IMR-90 (cell line): ENCODE data around the gene NIF3L1. TPM values are rescaled to one million over a fixed set of nuclear protein-coding genes. Genes with fewer than 3 reads are reported as not detected.

ENCODE experiments used
- ATAC-seq: fragments of 200-7000 bp; cut with Tn5 transposase; 2 replicates; pipeline ENCODE4 v1.9.1; 2020; ENCODE audit warnings: low read depth, mild to moderate bottlenecking, moderate library complexity
- BruUV-seq: library from RNA; stranded (reverse); fragments of 400-500 nt; replicated peaks from 2 replicates; lab custom pipeline; 2021; lab: Mats Ljungman, UMichigan
- CTCF ChIA-PET: fragments of 300-600 bp; formaldehyde crosslinking; extraction: SDS; loops from one replicate; lab custom pipeline; 2021; ENCODE audit warnings: antibody characterized with exemption; lab: Yijun Ruan, JAX
- POLR2A ChIA-PET: fragments of 300-600 bp; sonication (Branson Sonifier 250); formaldehyde crosslinking; loops from one replicate; lab custom pipeline; 2022; ENCODE audit warnings: antibody characterized with exemption; ENCODE audit not compliant: unreplicated experiment; lab: Charles Lee
- DNase-seq: peaks from one replicate; pipeline ENCODE4 v3.0.0; 2013
- H2AFZ ChIP-seq: replicated peaks from 2 replicates; pipeline ENCODE3; 2013; ENCODE audit warnings: low read length, mild to moderate bottlenecking; ENCODE audit not compliant: poor library complexity
- H2AK5ac ChIP-seq: 2 replicates; pipeline ENCODE4 v1.6.1; 2013; ENCODE audit warnings: low read depth, low read length, inconsistent platforms
- H2AK9ac ChIP-seq: replicated peaks from 2 replicates; pipeline ENCODE3; 2013; ENCODE audit warnings: mild to moderate bottlenecking, low read depth, low read length, moderate library complexity; ENCODE audit not compliant: poor library complexity
- H2BK120ac ChIP-seq: 2 replicates; pipeline ENCODE4 v1.6.1; 2013; ENCODE audit warnings: low read depth, low read length, inconsistent platforms
- H2BK15ac ChIP-seq: 3 replicates; pipeline ENCODE4 v1.6.1; 2013; ENCODE audit warnings: low read depth, low read length, inconsistent platforms
- H2BK20ac ChIP-seq: 2 replicates; pipeline ENCODE4 v1.6.1; 2013; ENCODE audit warnings: low read depth, mild to moderate bottlenecking, inconsistent platforms, low read length, moderate library complexity
- H2BK5ac ChIP-seq: 2 replicates; pipeline ENCODE4 v1.6.1; 2013; ENCODE audit warnings: mild to moderate bottlenecking, low read depth, low read length, inconsistent platforms; ENCODE audit not compliant: poor library complexity, severe bottlenecking
- H3K14ac ChIP-seq: replicated peaks from 2 replicates; pipeline ENCODE4 v1.6.1; 2013; ENCODE audit warnings: low read depth, low read length, inconsistent platforms
- H3K18ac ChIP-seq: 2 replicates; pipeline ENCODE4 v1.6.1; 2013; ENCODE audit warnings: low read depth, low read length, control low read depth
- H3K23ac ChIP-seq: 2 replicates; pipeline ENCODE4 v1.6.1; 2013; ENCODE audit warnings: low read depth, low read length, inconsistent platforms
- H3K27ac ChIP-seq: 2 replicates; pipeline ENCODE4 v1.5.1; 2013; ENCODE audit warnings: mild to moderate bottlenecking, control low read depth, low read length; ENCODE audit not compliant: insufficient read depth
- H3K27me3 ChIP-seq: 2 replicates; pipeline ENCODE4 v1.6.1; 2013; ENCODE audit warnings: low read length; ENCODE audit not compliant: control insufficient read depth, insufficient read depth
- H3K36me3 ChIP-seq: 2 replicates; pipeline ENCODE4 v1.6.1; 2013; ENCODE audit warnings: low read length, mixed read lengths; ENCODE audit not compliant: control insufficient read depth, insufficient read depth
- H3K4ac ChIP-seq: 2 replicates; pipeline ENCODE4 v1.6.1; 2013; ENCODE audit warnings: low read depth, low read length, inconsistent platforms
- H3K4me1 ChIP-seq: 2 replicates; pipeline ENCODE4 v1.6.1; 2013; ENCODE audit warnings: low read length, mixed read lengths; ENCODE audit not compliant: control insufficient read depth, insufficient read depth
- H3K4me2 ChIP-seq: 2 replicates; pipeline ENCODE4 v1.6.1; 2013; ENCODE audit warnings: low read depth, mild to moderate bottlenecking, control low read depth, low read length, moderate library complexity
- H3K4me3 ChIP-seq: 2 replicates; pipeline ENCODE4 v1.5.1; 2013; ENCODE audit warnings: low read depth, mild to moderate bottlenecking, control low read depth, low read length, moderate library complexity; ENCODE audit not compliant: insufficient read depth
- H3K56ac ChIP-seq: 2 replicates; pipeline ENCODE4 v1.6.1; 2013; ENCODE audit warnings: low read length, inconsistent platforms; ENCODE audit not compliant: insufficient read depth; ENCODE audit errors: extremely low read depth
- H3K79me1 ChIP-seq, 2 experiments: 2 replicates each; pipeline ENCODE4 v1.6.1; 2013; ENCODE audit warnings: low read length in 2 of 2, inconsistent platforms in 1 of 2, low read depth in 1 of 2
- H3K9ac ChIP-seq: 2 replicates; pipeline ENCODE4 v1.6.1; 2013; ENCODE audit warnings: low read depth, low read length, control low read depth
- H3K9me1 ChIP-seq: 2 replicates; pipeline ENCODE4 v1.6.1; 2013; ENCODE audit warnings: low read length, inconsistent platforms; ENCODE audit not compliant: insufficient read depth
- H3K9me3 ChIP-seq: 2 replicates; pipeline ENCODE4 v1.6.1; 2013; ENCODE audit warnings: low read length; ENCODE audit not compliant: control insufficient read depth, insufficient read depth
- H4K20me1 ChIP-seq: 2 replicates; pipeline ENCODE4 v1.6.1; 2013; ENCODE audit warnings: low read length, inconsistent platforms; ENCODE audit not compliant: insufficient read depth
- H4K5ac ChIP-seq: 2 replicates; pipeline ENCODE4 v1.6.1; 2013; ENCODE audit warnings: mild to moderate bottlenecking, low read depth, low read length, control low read depth
- H4K8ac ChIP-seq, 2 experiments: 2 replicates each; pipeline ENCODE4 v1.6.1; 2013; ENCODE audit warnings: low read depth in 2 of 2, low read length in 2 of 2, control low read depth in 1 of 2, inconsistent platforms in 1 of 2
- H4K91ac ChIP-seq: 2 replicates; pipeline ENCODE4 v1.6.1; 2013; ENCODE audit warnings: low read depth, low read length, inconsistent platforms; ENCODE audit not compliant: insufficient read depth
- BHLHE40 ChIP-seq: fragments of 150-350 bp; IDR thresholded peaks from 2 replicates; pipeline ENCODE4 v1.6.1; 2016; ENCODE audit warnings: mild to moderate bottlenecking, low read depth, low read length
- CEBPB ChIP-seq: IDR thresholded peaks from 2 replicates; pipeline ENCODE4 v1.6.1; 2012; ENCODE audit warnings: low read depth, low read length, improper control_type of control experiment
- CTCF ChIP-seq: conservative IDR thresholded peaks from 2 replicates; pipeline ENCODE4 v1.5.1; 2012; ENCODE audit warnings: mild to moderate bottlenecking, low read depth, low read length, improper control_type of control experiment
- FOS ChIP-seq: fragments of 150-350 bp; IDR thresholded peaks from 2 replicates; pipeline ENCODE4 v1.6.1; 2016; ENCODE audit warnings: low read depth, low read length
- MAFK ChIP-seq: IDR thresholded peaks from 2 replicates; pipeline ENCODE4 v1.6.1; 2012; ENCODE audit warnings: low read depth, low read length, improper control_type of control experiment
- MAZ ChIP-seq: IDR thresholded peaks from 2 replicates; pipeline ENCODE4 v1.6.1; 2012; ENCODE audit warnings: low read depth, mild to moderate bottlenecking, low read length, improper control_type of control experiment, moderate library complexity, borderline replicate concordance
- MXI1 ChIP-seq: IDR thresholded peaks from 2 replicates; pipeline ENCODE4 v1.6.1; 2012; ENCODE audit warnings: low read depth, mild to moderate bottlenecking, low read length, moderate library complexity, borderline replicate concordance
- NFE2L2 ChIP-seq: fragments of 150-350 bp; IDR thresholded peaks from 2 replicates; pipeline ENCODE4 v1.6.1; 2016; ENCODE audit warnings: low read depth, mild to moderate bottlenecking, low read length
- POLR2A ChIP-seq: IDR thresholded peaks from 2 replicates; pipeline ENCODE4 v1.6.1; 2012; ENCODE audit warnings: mild to moderate bottlenecking, low read depth, low read length
- RAD21 ChIP-seq: IDR thresholded peaks from 2 replicates; pipeline ENCODE4 v1.6.1; 2012; ENCODE audit warnings: low read length, improper control_type of control experiment
- RCOR1 ChIP-seq: IDR thresholded peaks from 2 replicates; pipeline ENCODE4 v1.6.1; 2012; ENCODE audit warnings: mild to moderate bottlenecking, low read length, improper control_type of control experiment; ENCODE audit not compliant: insufficient replicate concordance
- RFX5 ChIP-seq: IDR thresholded peaks from 2 replicates; pipeline ENCODE4 v1.8.0; 2012; ENCODE audit warnings: low read depth, mild to moderate bottlenecking, low read length, moderate library complexity
- SMC3 ChIP-seq: fragments of 150-350 bp; IDR thresholded peaks from 2 replicates; pipeline ENCODE4 v1.6.1; 2016; ENCODE audit warnings: low read depth, mild to moderate bottlenecking, antibody characterized with exemption, low read length, moderate library complexity
- USF2 ChIP-seq: fragments of 150-350 bp; IDR thresholded peaks from 2 replicates; pipeline ENCODE4 v1.6.1; 2017; ENCODE audit warnings: mild to moderate bottlenecking, antibody characterized with exemption, low read length, low read depth
- WGBS, 2 experiments: methylation state at CpG; one replicate each; pipeline versions ENCODE4 v1.1.5 to v1.1.7; 2013; ENCODE audit warnings: missing lambda C conversion rate in 2 of 2; ENCODE audit not compliant: insufficient read length in 1 of 2; ENCODE audit errors: extremely low coverage in 2 of 2; 5-methylcytosine and 5-hydroxymethylcytosine counted together
- dilution Hi-C: fragments of 300-500 bp; cut with HindIII; formaldehyde crosslinking; loops from one replicate; pipeline ENCODE4 v1.14.3; 2018; ENCODE audit warnings: low sequenced_read_pairs; ENCODE audit not compliant: unreplicated experiment
- in situ Hi-C: fragments of 300-500 bp; cut with MboI; formaldehyde crosslinking; loops from 3 replicates; pipeline ENCODE4 v1.14.3; 2019; ENCODE audit warnings: low sequenced_read_pairs, inconsistent platforms, mixed read lengths
- intact Hi-C: fragments of 100-400 bp; cut with micrococcal nuclease; formaldehyde crosslinking; loops from 2 replicates; pipeline ENCODE4 v1.10.0; 2022
- polyA plus RNA-seq, 3 experiments: library from polyadenylated mRNA; depleted of rRNA; stranded (reverse); fragments of >200 nt; gene quantifications; 2 replicates each; pipeline ENCODE4 v1.2.3, GENCODE V29; 2012; ENCODE audit warnings: low replicate concordance in 1 of 3
- total RNA-seq: library from RNA; depleted of rRNA; stranded (reverse); fragments of >200 nt; gene quantifications from 2 replicates; pipeline ENCODE4 v1.2.3, GENCODE V29; 2012

Gene NIF3L1
- total and polyA plus RNA-seq, 2 of the 4 experiments (the other 2 are of a cell fraction), result 43.0 to 54.6 TPM

- Histone ChIP-seq H3K4me2 (peak overlapping the region; percentile 54; the same call in 1 of the 2 replicates), H3K23ac (peak overlapping the region; percentile 70; the same call in 1 of the 2 replicates), H3K79me1 (peaks cover 0 to 3% of the 10 kb centered on the region in 2 experiments; a peak in 2 of 4 replicates), H2AK5ac (peak overlapping the region; percentile 89; the same call in 1 of the 2 replicates), H4K91ac (peak overlapping the region; percentile 79), H3K56ac (0 out of 2 replicates have a peak overlapping the region, but pooled peaks have one; percentile 7), H2BK15ac (0 out of 3 replicates have a peak overlapping the region, but pooled peaks have one; percentile 36), H2BK120ac (peak overlapping the region; percentile 46; the same call in 1 of the 2 replicates), H3K9ac (no peak overlapping the region), H3K14ac (peak overlapping the region; percentile 78), H3K4ac (peak overlapping the region; percentile 84), H3K27me3 (no peaks in the 10 kb centered on the region), H3K36me3 (peaks cover 12% of the 10 kb centered on the region), H4K8ac (peak overlapping the region; percentile 62 to 85; a peak in 3 of 4 replicates), H3K9me1 (peaks cover 6% of the 10 kb centered on the region), H3K4me1 (peaks cover 7% of the 10 kb centered on the region), H2AFZ (no peak overlapping the region), H2BK20ac (peak overlapping the region; percentile 84), H4K20me1 (no peaks in the 10 kb centered on the region), H3K4me3 (no peak overlapping the region), H3K9me3 (no peaks in the 10 kb centered on the region), H3K18ac (peak overlapping the region; percentile 95), H4K5ac (peak overlapping the region; percentile 79), H2BK5ac (peak overlapping the region; percentile 94), H2AK9ac (peak overlapping the region; percentile 37), H3K27ac (peak overlapping the region; percentile 69)
- ATAC-seq (peak; percentile 94), DNase-seq (peak; percentile 94)
- WGBS, 2 experiments, result 0% methylated on average over 1 of the region's 12 CpGs; no CpG with 5 or more reads in 1 of the 2 experiments
- dilution Hi-C loops, result no loop called here
- intact Hi-C loops, result no loop called here
- ChIA-PET POLR2A (no interaction called here), CTCF (interaction anchor here (0.6 to 1.4 kb wide), 5 partner anchors 9 to 459 kb away, joined by 3 to 7 read pairs (median 3); partner anchors contain the start of gene ORC2)
- BruUV-seq, result no TSS peak
- in situ Hi-C loops, result no loop called here
- TF ChIP-seq MAFK (no peak), RCOR1 (peak; percentile 98), RFX5 (no peak), MAZ (no peak), POLR2A (no peak), BHLHE40 (peak; percentile 54; the same call in 1 of the 2 replicates), CTCF (no peak), SMC3 (no peak), MXI1 (no peak), CEBPB (no peak), RAD21 (no peak), FOS (peak; percentile 95), USF2 (no peak), NFE2L2 (no peak)
Measured at GRCh38 chr2:200944467-200945394, 55.6 kb downstream of the NIF3L1 start.
